HG02610 (cell line): ENCODE data around the gene YTHDF1.

ENCODE experiments used
- ATAC-seq: cut with Tn5 transposase; IDR thresholded peaks from one replicate; pipeline ENCODE4 v1.9.1; 2021; ENCODE audit warnings: mild to moderate bottlenecking, moderate library complexity; ENCODE audit not compliant: unreplicated experiment

YTHDF1 gene

DNA sequence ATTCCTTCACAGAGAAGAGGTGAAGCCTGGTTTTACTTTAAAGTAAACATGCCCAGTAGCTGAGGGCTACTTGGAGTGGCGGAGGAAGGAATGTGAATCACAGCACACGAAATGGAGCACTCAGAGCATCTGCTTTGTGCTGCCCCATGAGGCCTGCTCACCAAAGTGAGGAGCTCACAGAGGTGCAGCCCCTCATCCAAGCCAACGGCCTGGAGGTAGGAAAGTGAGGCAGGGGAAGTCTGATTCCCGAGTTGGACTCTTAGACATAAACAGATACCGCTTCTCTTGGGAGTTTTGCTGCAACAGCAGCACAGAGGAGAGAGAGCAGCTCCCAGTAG is 3.6 kb downstream of the YTHDF1 start:
- no peak for ATAC-seq

GRCh38 chr20:63210011-63210605 is 5.8 kb downstream of the YTHDF1 start:
- ATAC-seq: no peak

- ATAC-seq: no peak
These were observed 7.5 kb downstream of the YTHDF1 start for GRCh38 chr20:63208346-63208909.

DNA sequence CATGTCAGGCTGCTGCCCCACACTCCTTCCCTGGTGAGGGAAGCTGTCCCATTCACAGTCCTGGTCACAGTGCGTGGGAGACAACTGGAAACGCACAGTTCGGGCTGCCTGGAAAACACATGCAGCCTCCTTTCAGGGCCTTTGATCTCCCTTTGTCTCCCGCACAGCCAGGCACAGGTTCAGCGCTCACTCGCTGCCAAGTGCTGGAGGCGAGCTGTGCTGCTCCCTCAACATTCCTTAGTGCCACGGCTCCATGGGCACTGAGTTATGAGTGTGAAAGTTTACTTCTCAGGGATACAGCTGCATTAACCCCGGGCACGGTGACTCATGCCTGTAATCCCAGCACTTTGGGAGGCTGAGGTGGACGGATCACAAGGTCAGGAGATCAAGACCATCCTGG is 9.1 kb downstream of the YTHDF1 start:
- no peak for ATAC-seq

DNA sequence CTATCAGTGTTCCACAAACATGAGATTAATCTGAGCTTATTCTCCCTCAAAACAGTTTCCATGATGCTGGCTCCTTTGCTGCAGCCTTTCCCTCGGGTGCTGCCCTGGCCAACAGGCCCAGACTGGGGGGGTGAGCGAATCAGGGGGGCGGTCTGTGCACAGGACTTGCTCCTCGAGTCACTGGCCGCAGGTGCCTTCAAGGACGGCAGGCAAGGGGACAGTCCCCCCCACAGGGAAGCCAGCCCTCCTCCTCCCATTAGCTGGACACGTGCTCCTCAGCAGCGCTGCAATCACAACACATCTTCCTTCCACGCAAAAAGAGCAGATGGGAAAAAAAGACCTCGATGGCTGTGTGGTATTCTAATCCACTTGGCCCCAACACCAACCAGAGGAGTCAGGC is 10.0 kb downstream of the YTHDF1 start:
- no peak for ATAC-seq

DNA sequence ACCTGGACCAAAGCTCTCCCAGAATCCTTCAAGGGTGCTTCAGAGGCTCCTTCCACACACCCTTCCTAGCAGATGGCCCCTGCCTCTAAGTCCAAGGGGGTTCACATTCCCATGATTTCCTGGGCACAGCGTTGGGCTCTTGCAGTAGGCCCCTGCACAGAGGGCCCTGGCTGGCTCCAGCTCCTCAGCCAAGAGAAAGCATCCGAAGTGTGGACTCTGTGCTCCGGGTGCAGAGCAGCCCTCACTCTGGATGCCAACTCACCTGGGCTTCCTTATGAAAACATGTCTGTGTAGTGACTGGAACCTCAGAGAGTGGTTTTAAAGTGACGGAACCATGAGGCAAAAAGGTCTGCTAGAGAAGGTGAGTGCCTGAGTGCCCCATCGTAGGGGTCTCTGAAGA is 11.6 kb downstream of the YTHDF1 start:
- ATAC-seq: no peak

DNA sequence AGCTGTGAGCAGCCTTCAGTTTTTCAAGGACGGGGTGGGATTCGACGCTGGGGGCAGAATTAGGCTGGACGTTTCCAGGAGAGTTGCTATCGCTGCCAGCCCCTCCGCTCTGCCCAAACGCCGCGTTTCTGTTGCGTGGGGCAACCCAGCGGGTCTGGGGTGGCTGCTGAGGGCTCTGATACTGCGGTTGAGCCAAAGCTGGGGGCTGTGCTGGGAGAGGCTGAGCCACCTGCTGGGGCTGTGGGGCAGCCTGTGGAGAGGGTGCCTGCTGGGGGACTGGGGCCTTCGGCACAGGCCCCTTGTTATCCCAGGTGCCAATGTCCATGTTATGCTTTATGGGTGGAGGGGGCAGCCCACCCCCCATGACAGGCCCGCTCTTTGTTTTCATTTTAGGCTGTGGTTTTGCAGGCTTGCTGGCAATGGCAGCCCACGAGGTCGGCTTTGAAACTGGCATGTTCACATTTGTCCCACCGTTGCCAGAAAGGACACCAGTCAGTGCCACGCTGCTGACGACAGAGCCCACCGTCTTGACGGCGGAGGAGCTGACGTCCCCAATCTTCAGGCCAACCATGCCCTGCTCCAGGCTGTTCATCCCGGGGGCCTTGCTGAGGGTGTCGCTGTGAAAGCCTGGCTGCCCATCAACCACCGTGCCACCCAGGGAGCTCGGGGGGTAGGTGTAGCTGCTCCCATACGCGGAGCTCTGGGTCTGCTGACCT is 13.0 kb downstream of the YTHDF1 start:
- ATAC-seq: no peak

- ATAC-seq: no peak
These were observed 13.9 kb downstream of the YTHDF1 start for GRCh38 chr20:63202021-63202420.

DNA sequence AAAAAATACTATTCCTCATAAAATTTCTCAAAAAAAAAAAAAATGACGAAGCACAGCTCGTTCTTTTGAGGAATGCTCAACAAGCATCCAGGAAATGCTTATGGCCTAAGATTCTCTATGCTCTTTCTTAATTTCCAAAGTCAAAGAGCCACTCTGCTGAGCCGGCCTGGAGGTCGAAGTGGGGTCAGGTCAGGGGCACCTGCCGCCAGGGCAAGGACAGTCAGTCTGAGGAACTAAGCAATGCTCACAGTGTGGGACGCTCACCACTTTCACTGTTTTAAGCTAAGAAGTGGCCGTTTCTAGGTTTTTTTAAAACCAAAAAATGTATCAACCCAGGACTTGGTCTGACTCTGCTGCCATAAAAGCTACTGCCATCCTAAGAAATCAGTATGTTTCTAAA is 17.3 kb downstream of the YTHDF1 start:
- no peak for ATAC-seq

DNA sequence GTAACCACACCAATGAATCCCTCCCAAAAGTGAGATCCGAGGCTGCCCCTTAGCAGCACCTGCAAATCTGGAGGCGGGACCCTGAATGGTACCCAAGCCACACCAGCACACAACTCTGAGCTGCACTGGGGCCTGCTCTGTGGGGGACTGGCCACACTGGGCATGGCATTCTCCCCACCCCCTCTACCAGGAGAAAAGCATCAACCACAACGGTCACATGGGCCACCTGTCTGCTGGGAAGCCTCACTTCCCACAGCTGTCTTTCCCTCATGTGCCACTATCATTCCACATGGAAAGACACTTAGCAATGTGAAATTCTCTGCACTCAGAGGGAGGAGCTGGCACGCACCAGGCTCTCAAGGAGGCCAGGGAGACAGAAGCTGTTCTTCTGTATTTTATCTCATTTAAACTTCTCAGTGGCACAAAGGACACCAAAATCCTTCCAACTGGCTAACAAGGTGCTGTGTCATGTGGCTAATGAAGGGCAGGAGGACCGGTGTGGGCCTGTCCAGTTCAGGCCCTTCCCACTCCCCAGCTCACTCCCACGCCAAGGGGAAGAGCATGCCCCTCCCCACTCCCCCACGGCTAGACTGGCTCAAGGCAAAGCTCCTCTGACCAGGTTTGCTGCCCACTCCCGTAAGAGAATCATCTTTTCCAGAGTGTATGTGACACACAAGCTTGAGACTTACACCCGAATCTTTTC is 19.0 kb downstream of the YTHDF1 start:
- ATAC-seq: no peak

DNA sequence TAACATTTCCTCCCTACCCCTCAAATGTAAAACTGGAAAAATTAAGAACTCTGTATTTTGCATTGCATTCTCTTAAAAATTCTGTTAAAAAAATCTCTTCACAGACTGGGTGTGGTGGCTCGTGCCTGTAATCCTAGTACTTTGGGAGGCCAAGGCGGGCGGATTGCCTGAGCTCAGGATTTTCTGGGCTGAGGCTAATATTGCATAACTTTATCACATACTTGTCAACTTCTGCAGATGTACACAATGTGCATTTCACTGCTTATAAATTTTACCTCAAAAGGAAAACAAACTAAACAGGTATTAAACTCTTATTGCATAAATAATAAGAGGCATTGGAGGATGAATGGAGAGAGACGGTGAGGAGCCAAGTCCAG is 21.1 kb downstream of the YTHDF1 start:
- no peak for ATAC-seq

DNA sequence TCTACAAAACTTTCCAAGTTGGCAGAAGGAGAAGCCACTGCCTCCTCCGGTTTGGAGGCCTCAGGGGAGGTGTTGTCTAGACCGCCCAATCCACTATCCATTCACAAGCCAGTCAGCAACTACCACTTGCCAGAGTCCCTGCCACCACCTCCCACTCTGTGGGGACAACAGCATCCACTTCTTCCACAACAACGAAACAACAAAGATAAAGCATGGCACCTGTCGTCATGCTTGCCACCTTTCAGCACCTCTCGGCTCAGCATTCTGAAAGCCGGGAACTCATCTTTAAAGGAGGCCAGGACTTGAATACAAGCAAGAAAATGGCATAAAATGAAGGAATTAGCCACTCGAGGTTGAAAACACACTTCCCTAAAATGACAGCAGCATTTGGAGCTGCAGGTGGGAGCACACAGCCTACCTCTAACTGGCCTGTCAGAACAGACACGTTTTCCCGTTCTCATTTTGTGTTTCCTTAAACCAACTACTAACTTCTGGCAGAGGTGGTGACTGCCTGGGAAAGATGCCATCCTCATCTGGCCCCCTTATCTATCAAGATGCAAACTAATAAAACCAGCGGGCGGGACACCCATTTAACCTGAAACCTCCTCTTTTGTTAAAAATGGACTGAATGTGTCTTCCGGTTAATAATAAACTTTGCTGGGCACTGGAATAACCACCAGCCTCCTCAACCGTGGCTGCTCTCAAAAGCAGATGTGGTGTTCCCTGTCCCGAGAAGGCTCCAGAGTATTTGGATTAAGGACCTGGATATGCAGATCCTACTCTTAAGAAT is 21.7 kb downstream of the YTHDF1 start:
- ATAC-seq: no peak

DNA sequence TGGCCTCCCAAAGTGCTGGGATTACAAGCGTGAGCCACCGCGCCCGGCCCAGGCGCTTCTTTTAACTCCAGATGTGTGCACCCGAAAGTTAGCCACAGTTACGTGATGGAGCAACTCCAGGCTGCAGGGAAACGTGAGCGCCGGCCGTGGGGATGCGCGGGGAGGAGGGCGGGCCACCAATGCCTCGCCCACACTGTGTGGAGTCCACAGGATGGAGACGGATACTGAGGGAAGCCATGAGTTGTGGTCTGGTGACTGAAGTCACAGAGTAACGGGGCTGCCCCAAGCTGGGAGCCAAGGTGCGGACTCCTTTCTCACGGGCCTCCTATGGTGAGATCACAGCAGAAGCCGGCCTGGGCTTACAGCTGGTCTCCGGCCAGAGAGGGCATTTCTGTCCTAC is 23.2 kb downstream of the YTHDF1 start:
- no peak for ATAC-seq

- no peak for ATAC-seq
These were observed 24.5 kb downstream of the YTHDF1 start for GRCh38 chr20:63191400-63191799.

DNA sequence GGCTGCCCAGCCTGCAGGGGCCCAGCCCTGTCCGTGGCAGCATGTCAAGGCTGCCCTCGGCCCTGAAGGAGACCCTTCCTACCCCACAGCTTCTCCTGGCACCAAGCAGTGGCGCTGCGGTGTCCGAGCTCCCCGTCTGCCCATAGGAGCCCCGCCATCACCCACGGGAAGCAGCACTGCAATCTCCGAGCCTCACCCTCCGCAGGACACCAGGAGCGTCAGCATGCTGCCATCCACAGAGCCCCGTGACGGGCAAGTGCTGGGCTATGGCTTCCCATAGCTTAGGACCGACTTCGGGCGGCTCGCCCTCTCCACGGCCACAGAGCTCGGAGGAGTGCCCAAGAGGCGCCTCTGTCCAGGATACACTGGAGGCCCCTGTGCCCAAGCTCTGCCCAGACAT is 25.1 kb downstream of the YTHDF1 start:
- ATAC-seq: no peak

GRCh38 chr20:63189846-63190559 is 25.9 kb downstream of the YTHDF1 start:
- no peak for ATAC-seq

DNA sequence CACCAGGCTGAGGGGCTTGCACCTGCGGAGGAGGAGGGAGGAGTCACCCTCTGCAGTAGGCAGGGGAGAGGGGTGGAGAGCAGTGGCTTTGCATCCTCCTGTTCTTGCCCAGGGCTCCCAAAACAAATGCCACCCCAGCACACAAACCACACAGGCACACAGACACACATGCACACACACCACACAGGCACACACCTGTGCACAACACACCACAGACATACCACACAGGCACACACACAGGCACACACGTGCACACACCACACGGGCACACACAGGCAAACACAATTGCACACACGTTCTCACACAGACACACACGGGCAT is 26.6 kb downstream of the YTHDF1 start:
- ATAC-seq: no peak

DNA sequence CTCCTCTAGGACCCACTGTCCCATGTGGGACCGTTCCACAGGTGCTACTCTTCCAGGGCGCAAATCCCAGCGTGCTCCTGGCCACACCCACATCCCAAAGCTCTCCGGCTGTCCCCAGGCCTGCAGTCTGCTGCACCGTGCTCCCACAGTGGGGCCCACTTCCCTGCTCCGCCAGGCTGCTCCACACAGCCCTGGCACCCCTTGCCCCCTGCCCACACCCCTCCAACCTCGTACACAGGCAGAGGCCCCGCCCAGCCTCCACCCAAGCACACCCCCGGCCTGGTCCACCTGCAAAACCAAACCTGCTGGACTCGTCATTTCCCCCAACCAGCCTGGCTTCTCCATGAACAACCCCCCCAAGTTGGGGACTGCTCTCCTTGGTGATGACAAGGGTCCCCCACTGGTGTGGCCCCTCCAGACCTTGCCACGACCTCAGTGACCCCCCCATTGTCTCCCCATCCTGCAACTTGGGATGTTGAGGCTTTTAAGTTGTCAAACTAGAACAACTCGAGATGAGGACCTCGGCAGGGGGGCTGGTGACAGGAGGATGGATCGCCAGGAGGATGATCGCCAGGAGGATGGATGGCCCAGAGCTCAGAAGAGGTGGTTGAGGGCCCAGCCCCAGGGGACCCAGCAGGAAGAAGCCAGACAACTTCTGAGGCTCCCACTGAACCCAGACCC is 27.1 kb downstream of the YTHDF1 start:
- no peak for ATAC-seq

DNA sequence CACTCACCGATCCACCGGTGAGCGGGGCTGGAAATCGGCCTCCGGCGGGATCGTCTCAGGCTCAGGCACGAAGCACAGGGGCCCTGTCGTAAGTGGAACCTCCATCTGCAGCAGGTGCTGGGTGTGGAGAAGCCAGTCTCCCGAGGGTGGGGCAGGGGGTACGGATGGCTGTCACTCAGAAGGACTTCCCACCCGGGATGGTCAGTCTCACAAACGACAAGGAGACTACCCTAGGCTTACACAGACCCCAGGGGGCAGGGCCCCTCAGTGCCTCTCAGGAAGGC is 27.8 kb downstream of the YTHDF1 start:
- ATAC-seq: no peak

DNA sequence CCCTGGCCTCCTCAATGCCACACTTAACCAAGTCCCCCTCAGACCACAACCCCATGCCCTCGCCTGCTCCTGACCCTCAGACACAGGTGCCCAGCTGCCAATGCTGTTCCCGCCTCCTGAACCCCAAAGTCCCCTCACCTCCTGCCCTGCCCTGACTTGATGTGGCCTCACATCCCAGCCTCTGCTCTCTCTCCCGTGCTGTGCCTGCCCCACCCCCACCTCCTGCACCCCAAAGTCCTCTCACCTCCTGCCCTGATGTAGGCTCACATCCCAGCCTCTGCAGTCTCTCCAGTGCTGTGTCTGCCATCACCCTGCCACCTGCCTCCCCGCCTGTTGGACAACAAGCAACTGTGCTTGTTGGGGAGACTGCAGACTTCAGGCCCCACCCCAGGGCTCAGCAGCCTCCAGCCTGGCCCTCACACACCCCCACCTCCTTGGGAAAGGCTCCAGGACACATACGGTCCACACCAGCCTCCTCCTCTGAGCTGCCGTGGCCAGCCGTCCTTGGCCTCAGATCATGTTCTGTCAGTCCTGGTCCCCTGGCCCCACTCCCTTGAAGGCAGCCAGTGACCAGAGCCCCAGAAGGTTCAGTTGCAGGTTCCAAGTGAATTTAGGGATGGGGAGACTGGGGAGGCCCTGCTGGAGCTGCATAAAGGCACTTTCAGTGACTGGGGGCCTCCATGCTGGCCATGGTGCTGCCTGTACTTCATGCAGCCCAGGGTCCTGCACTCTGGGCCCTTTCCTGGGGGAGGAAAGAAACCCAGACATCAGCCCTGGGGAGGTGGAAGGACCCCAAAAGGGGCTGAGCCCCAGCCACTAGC is 28.4 kb downstream of the YTHDF1 start:
- ATAC-seq: no peak
